Uterus (tissue), 2 donors: ENCODE results near the gene KCND3.

Experiments
- POLR2A ChIP-seq, 2 donors: fragments of 450-650 bp; IDR thresholded peaks; one replicate each; pipeline ENCODE4 v1.6.1; 2016; ENCODE audit warnings: antibody characterized with exemption in 2 of 2, mild to moderate bottlenecking in 1 of 2, moderate library complexity in 1 of 2
- TF ChIP-seq, protein P1 (sequence below), 4 experiments: fragments of 200-600 bp in 2 of 4; fragments of 450-650 bp in 2 of 4; sonication (generic) in 2 of 4; IDR thresholded peaks; one replicate each; pipeline ENCODE4 v1.5.1; 2016 to 2019; ENCODE audit warnings: antibody characterized with exemption in 4 of 4, mild to moderate bottlenecking in 2 of 4, moderate library complexity in 1 of 4

DNA sequence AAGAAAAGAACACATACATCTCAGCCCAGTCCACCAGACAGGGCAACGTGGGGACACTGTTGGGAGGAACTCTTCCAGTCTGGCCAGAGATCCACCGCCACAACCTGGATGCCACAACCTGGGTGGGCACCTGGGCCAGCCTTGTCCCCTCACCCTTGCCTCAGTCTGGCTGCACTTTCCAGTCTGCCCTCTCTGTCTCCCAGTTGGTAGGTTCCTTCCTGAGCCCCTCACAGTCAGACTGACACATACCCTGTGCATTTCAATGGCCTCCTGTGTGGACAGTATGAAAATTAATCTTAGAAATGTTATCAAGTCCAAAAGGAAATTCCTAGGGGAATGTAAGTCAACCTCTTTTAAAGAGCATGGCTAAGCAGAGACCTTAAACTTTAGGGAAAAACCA, 184.2 kb downstream of the KCND3 start:
- TF ChIP-seq, protein P1, sequence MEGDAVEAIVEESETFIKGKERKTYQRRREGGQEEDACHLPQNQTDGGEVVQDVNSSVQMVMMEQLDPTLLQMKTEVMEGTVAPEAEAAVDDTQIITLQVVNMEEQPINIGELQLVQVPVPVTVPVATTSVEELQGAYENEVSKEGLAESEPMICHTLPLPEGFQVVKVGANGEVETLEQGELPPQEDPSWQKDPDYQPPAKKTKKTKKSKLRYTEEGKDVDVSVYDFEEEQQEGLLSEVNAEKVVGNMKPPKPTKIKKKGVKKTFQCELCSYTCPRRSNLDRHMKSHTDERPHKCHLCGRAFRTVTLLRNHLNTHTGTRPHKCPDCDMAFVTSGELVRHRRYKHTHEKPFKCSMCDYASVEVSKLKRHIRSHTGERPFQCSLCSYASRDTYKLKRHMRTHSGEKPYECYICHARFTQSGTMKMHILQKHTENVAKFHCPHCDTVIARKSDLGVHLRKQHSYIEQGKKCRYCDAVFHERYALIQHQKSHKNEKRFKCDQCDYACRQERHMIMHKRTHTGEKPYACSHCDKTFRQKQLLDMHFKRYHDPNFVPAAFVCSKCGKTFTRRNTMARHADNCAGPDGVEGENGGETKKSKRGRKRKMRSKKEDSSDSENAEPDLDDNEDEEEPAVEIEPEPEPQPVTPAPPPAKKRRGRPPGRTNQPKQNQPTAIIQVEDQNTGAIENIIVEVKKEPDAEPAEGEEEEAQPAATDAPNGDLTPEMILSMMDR (IDR thresholded peaks at IDR 0.05): no peak
- TF ChIP-seq POLR2A (IDR thresholded peaks at IDR 0.05): no peak
